Globus pallidus (tissue), 1 donor: ENCODE measurements around the gene TMEM30B.
"Not testable (repeated sequence)": the region's sequence is repeated elsewhere in the genome, so short reads cannot be mapped to it uniquely, and the experiment has no call there.

Experiments used
- DNase-seq: peaks from one replicate; pipeline ENCODE4 v3.0.0-alpha.2; 2015; ENCODE audit warnings: low spot score

Gene TMEM30B

GRCh38 chr14:61281186-61281947, at the start of gene TMEM30B:
Gene TMEM30B, minus strand, starts transcription at chr14:61281338. Its CDS starts 191 bp downstream, at chr14:61281147.
- DNase-seq = no peak

GRCh38 chr14:61330511-61330910, 49.4 kb upstream of the TMEM30B start:
- no peak for DNase-seq

- no peak for DNase-seq
Observed at GRCh38 chr14:61329478-61330051, 48.4 kb upstream of the TMEM30B start.

- no peak for DNase-seq
Observed at GRCh38 chr14:61328626-61329262, 47.6 kb upstream of the TMEM30B start.

- no peak for DNase-seq
Observed at GRCh38 chr14:61326847-61327246, 45.7 kb upstream of the TMEM30B start.

- DNase-seq = no peak
Observed at GRCh38 chr14:61326146-61326545, 45.0 kb upstream of the TMEM30B start.

- no peak for DNase-seq
Observed at GRCh38 chr14:61325166-61325565, 44.0 kb upstream of the TMEM30B start.

- DNase-seq = no peak
Observed at GRCh38 chr14:61323970-61324369, 42.8 kb upstream of the TMEM30B start.

GRCh38 chr14:61322799-61323290, 41.7 kb upstream of the TMEM30B start:
- no peak for DNase-seq

GRCh38 chr14:61322011-61322798, 41.1 kb upstream of the TMEM30B start:
- no peak for DNase-seq

GRCh38 chr14:61321385-61322010, 40.4 kb upstream of the TMEM30B start, which contains the start of gene PRKCH:
Gene PRKCH, plus strand, starts transcription at chr14:61321579. Its CDS starts 523 bp downstream, at chr14:61322102.
- peak; percentile 24 for DNase-seq

GRCh38 chr14:61320806-61321384, 39.8 kb upstream of the TMEM30B start:
- DNase-seq = no peak

- not testable (repeated sequence) for DNase-seq
Observed at GRCh38 chr14:61320170-61320569, 39.0 kb upstream of the TMEM30B start.

GRCh38 chr14:61319706-61320105, 38.6 kb upstream of the TMEM30B start:
- no peak for DNase-seq

- no peak for DNase-seq
Observed at GRCh38 chr14:61319086-61319485, 37.9 kb upstream of the TMEM30B start.

GRCh38 chr14:61315313-61315712, 34.2 kb upstream of the TMEM30B start:
- DNase-seq = no peak

GRCh38 chr14:61308701-61309100, 27.6 kb upstream of the TMEM30B start:
- DNase-seq = not testable (repeated sequence)

- no peak for DNase-seq
Observed at GRCh38 chr14:61308198-61308597, 27.1 kb upstream of the TMEM30B start.

- no peak for DNase-seq
Observed at GRCh38 chr14:61304688-61305087, 23.6 kb upstream of the TMEM30B start.

- no peak for DNase-seq
Observed at GRCh38 chr14:61300754-61301153, 19.6 kb upstream of the TMEM30B start.

GRCh38 chr14:61300209-61300608, 19.1 kb upstream of the TMEM30B start:
- no peak for DNase-seq
